GM12872 (cell line): Measurements from ENCODE around the gene ANK3.

Experiments used
- TF ChIP-seq, protein P1 (sequence below): IDR thresholded peaks from 3 replicates; pipeline ENCODE4 v1.5.1; 2011; ENCODE audit warnings: low read depth, mild to moderate bottlenecking, low read length, moderate library complexity; ENCODE audit not compliant: insufficient read depth

The ANK3 gene

DNA sequence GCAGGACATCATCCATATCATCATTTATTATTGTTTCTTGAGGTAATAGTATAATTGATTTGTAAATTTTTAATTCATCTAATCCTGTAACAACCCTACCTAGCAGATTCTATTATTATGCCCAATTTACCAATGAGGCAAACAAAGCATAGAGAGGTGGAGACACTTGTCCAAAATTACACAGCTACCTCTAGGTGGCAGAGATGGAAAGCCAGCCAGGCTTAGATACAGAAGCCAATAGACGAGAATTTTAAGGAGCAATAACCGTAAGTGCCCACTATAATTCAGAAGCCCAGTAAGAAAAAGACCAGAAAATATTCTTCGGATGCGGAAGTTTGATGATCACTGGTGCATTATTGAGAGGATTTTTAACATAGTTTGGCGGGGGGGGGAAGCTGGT is 54.0 kb downstream of the ANK3 start:
- TF ChIP-seq, protein P1, sequence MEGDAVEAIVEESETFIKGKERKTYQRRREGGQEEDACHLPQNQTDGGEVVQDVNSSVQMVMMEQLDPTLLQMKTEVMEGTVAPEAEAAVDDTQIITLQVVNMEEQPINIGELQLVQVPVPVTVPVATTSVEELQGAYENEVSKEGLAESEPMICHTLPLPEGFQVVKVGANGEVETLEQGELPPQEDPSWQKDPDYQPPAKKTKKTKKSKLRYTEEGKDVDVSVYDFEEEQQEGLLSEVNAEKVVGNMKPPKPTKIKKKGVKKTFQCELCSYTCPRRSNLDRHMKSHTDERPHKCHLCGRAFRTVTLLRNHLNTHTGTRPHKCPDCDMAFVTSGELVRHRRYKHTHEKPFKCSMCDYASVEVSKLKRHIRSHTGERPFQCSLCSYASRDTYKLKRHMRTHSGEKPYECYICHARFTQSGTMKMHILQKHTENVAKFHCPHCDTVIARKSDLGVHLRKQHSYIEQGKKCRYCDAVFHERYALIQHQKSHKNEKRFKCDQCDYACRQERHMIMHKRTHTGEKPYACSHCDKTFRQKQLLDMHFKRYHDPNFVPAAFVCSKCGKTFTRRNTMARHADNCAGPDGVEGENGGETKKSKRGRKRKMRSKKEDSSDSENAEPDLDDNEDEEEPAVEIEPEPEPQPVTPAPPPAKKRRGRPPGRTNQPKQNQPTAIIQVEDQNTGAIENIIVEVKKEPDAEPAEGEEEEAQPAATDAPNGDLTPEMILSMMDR: peak; percentile 34; the same call in 1 of the 3 replicates

- TF ChIP-seq, protein P1: no peak
Measured at GRCh38 chr10:60334991-60335390, 54.7 kb downstream of the ANK3 start.

DNA sequence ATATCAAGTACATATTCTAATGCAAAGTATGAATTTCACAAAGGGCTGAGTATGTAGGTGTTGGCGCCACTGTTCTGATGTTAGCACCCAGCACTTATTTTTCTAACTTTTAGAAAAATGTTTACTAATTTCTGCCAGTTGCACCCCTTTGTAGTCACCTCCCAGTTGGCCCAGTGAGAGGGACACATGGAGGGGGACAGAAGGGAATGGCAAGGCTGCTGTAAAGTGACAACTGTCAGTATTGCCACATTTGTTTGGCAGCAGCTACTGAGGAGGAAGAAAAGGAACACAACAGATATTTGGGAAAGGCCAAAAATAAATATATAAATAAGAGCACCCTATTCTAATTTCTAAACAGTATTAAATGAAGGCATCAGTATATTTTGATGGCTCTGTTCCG is 57.3 kb downstream of the ANK3 start:
- TF ChIP-seq, protein P1: no peak

DNA sequence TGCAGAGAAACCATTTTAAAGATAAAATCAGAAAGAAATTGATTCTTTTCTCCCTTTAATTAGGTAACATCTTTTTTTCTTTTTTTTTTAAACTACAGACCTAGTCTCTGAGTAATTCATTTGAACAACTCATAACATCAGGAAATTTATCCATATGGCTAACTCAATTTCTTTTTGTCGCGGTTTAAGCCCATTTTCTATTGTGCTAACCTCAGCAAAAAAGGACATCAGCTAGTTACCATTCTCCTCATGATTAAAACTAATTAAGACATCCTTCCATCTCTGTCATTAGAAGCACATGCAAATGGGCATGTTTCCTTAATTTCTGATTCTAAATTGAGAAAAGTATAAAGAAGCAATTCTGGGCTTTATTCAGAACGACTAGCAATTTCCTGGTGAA is 57.8 kb downstream of the ANK3 start:
- TF ChIP-seq, protein P1: no peak

GRCh38 chr10:60323162-60323561 is 66.5 kb downstream of the ANK3 start:
- TF ChIP-seq, protein P1: no peak

DNA sequence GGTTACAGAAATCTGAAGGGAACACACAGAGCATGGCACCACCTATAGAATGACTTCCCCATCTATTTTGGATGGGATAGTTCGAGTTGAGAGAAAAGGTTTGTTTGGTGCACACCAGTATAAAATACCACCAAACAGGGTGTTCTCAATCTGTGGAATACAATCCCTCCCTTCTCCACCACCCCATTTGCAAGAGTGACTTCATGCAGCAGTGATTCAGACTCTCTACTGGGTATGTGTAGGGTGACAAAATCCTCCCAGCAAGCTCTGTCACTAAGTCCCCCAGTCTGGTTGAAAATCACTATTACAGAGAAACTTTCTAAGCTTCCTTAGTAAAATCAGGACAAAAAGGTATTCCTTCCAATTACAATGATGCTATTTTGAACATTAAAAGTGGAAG is 69.0 kb downstream of the ANK3 start:
- TF ChIP-seq, protein P1: no peak

- TF ChIP-seq, protein P1: no peak
Measured at GRCh38 chr10:60316029-60316428, 73.6 kb downstream of the ANK3 start.

GRCh38 chr10:60315311-60315710 is 74.4 kb downstream of the ANK3 start:
- TF ChIP-seq, protein P1: no peak
